ENCODE data around the gene OR4D1.

Gene OR4D1

GRCh38 chr17:58196610-58197009, 48.4 kb downstream of the OR4D1 start:
- no peak for DNase-seq (ENCODE audit: low spot score)
- TF ChIP-seq CTCF (IDR thresholded peaks at IDR 0.05; ENCODE audit: extremely low read depth, missing control alignments), result no peak

GRCh38 chr17:58200024-58200633, 51.9 kb downstream of the OR4D1 start:
- peak; percentile 63 for DNase-seq (ENCODE audit: low spot score)

GRCh38 chr17:58202859-58203258, 54.7 kb downstream of the OR4D1 start:
- no peak for TF ChIP-seq CTCF (IDR thresholded peaks at IDR 0.05; ENCODE audit: extremely low read depth, missing control alignments)
- DNase-seq (ENCODE audit: low spot score), result no peak

More at GRCh38 chr17:58200024-58200633, 51.9 kb downstream of the OR4D1 start:
- TF ChIP-seq CTCF (IDR thresholded peaks at IDR 0.05; ENCODE audit: extremely low read depth, missing control alignments), result peak; percentile 70

- no peak for TF ChIP-seq CTCF (IDR thresholded peaks at IDR 0.05; ENCODE audit: extremely low read depth, missing control alignments)
- no peak for DNase-seq (ENCODE audit: low spot score)
These were observed 56.6 kb downstream of the OR4D1 start for GRCh38 chr17:58204796-58205195.

- TF ChIP-seq CTCF (IDR thresholded peaks at IDR 0.05; ENCODE audit: extremely low read depth, missing control alignments), result no peak
- no peak for DNase-seq (ENCODE audit: low spot score)
These were observed 57.8 kb downstream of the OR4D1 start for GRCh38 chr17:58205936-58206335.

GRCh38 chr17:58207451-58207850, 59.3 kb downstream of the OR4D1 start:
- DNase-seq (ENCODE audit: low spot score), result no peak
- TF ChIP-seq CTCF (IDR thresholded peaks at IDR 0.05; ENCODE audit: extremely low read depth, missing control alignments), result no peak

GRCh38 chr17:58208344-58208743, 60.2 kb downstream of the OR4D1 start:
- no peak for DNase-seq (ENCODE audit: low spot score)
- no peak for TF ChIP-seq CTCF (IDR thresholded peaks at IDR 0.05; ENCODE audit: extremely low read depth, missing control alignments)
